NCI-H1694 treated with DMSO at 0.1 percent for 48 hours (cell line): Measurements from ENCODE around the gene PPP2R5E.
"Not testable (repeated sequence)": the region's sequence is repeated elsewhere in the genome, so short reads cannot be mapped to it uniquely, and the experiment has no call there.

Experiments
- DNase-seq: peaks from one replicate; lab custom pipeline; 2025; lab: John Stamatoyannopoulos, UW

PPP2R5E gene

GRCh38 chr14:63378444-63378843 is 164.7 kb downstream of the PPP2R5E start:
- DNase-seq = no peak

GRCh38 chr14:63375769-63376168 is 167.4 kb downstream of the PPP2R5E start:
- no peak for DNase-seq

- DNase-seq = not testable (repeated sequence)
These were observed 171.6 kb downstream of the PPP2R5E start for GRCh38 chr14:63371613-63372012.

- DNase-seq = no peak
These were observed 172.1 kb downstream of the PPP2R5E start for GRCh38 chr14:63371033-63371432.

- no peak for DNase-seq
These were observed 175.3 kb downstream of the PPP2R5E start for GRCh38 chr14:63367742-63368364.

- DNase-seq = no peak
These were observed 180.8 kb downstream of the PPP2R5E start for GRCh38 chr14:63362389-63362819.

GRCh38 chr14:63361790-63362189 is 181.4 kb downstream of the PPP2R5E start:
- no peak for DNase-seq

GRCh38 chr14:63357841-63358240 is 185.3 kb downstream of the PPP2R5E start:
- no peak for DNase-seq

- no peak for DNase-seq
These were observed 197.4 kb downstream of the PPP2R5E start for GRCh38 chr14:63345826-63346225.

GRCh38 chr14:63344336-63344735 is 198.8 kb downstream of the PPP2R5E start:
- no peak for DNase-seq

- DNase-seq = peak; percentile 66
These were observed 199.3 kb downstream of the PPP2R5E start for GRCh38 chr14:63343878-63344277.

- no peak for DNase-seq
These were observed 200.8 kb downstream of the PPP2R5E start for GRCh38 chr14:63342371-63342770.

GRCh38 chr14:63328787-63329737 is 214.1 kb downstream of the PPP2R5E start:
- no peak for DNase-seq

- no peak for DNase-seq
These were observed 216.3 kb downstream of the PPP2R5E start for GRCh38 chr14:63326840-63327239.

GRCh38 chr14:63322897-63323573 is 220.1 kb downstream of the PPP2R5E start:
- no peak for DNase-seq

GRCh38 chr14:63322472-63322871 is 220.7 kb downstream of the PPP2R5E start:
- no peak for DNase-seq
